ENCODE results near the gene DNAJC4.

The DNAJC4 gene

DNA sequence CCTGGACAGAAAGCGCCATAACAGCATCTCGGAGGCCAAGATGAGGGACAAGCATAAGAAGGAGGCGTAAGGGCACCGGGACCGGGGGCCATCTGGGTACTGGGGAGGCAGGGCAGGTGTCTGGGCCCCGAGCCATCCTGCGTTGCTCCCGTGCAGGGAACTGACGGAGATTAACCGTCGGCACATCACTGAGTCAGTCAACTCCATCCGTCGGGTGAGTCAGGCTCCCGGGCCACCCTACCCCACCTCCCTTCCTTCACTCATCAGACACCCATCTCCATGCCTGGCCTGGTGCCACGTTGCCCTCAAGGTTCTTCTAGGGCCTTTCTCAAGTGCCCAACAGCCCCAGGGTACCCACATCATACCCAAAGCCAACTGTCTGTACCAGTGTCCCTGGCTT, 36.0 kb downstream of the DNAJC4 start:
- H3K4me3 ChIP-seq (ENCODE audit: low read length), result no peak overlapping the region
- H3K9ac ChIP-seq (ENCODE audit: low read length), result no peak overlapping the region
- H3K9me3 ChIP-seq (ENCODE audit: control insufficient read depth, low read depth, low read length), result no peaks in the 10 kb centered on the region
- no peak overlapping the region for H3K27ac ChIP-seq (ENCODE audit: low read length)
- H3K4me1 ChIP-seq (ENCODE audit: control insufficient read depth, low read depth, low read length), result peaks cover 8% of the 10 kb centered on the region
- peaks cover 33% of the 10 kb centered on the region for H3K36me3 ChIP-seq (ENCODE audit: control insufficient read depth, low read depth, low read length)
- no peaks in the 10 kb centered on the region for H3K27me3 ChIP-seq (ENCODE audit: control insufficient read depth, insufficient read depth, low read length)

DNA sequence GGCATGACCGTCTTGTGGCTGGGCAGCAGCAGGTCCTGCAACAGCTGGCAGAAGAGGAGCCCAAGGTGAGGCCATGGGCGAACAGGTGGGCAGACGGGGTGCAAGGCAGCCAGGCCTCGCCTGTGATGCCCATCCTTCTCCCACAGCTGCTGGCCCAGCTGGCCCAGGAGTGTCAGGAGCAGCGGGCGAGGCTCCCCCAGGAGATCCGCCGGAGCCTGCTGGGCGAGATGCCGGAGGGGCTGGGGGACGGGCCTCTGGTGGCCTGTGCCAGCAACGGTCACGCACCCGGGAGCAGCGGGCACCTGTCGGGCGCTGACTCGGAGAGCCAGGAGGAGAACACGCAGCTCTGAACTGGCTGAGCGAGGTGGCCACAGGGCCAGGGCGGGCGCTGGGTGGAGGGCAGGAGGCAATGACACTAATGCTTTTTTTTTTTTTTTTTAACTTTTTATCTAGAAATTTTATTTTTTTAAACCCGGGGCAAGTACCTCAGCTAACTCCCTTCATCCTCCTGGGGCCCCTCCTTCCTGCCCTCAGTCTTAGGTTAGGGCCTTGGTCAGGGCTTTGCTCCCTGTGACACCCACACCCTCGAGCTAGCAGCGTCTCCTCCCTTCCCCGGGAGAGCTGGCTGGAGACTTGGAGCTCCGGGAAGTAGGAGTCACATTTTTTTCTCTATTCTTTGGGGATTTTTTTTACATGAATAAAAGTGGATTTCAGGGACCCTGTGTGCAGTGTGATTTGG, 37.0 kb downstream of the DNAJC4 start:
- no peak overlapping the region for H3K4me3 ChIP-seq (ENCODE audit: low read length)
- peaks cover 8% of the 10 kb centered on the region for H3K4me1 ChIP-seq (ENCODE audit: control insufficient read depth, low read depth, low read length)
- H3K27me3 ChIP-seq (ENCODE audit: control insufficient read depth, insufficient read depth, low read length), result no peaks in the 10 kb centered on the region
- H3K36me3 ChIP-seq (ENCODE audit: control insufficient read depth, low read depth, low read length), result peaks cover 26% of the 10 kb centered on the region
- no peak overlapping the region for H3K9ac ChIP-seq (ENCODE audit: low read length)
- no peak overlapping the region for H3K27ac ChIP-seq (ENCODE audit: low read length)
- H3K9me3 ChIP-seq (ENCODE audit: control insufficient read depth, low read depth, low read length), result no peaks in the 10 kb centered on the region

DNA sequence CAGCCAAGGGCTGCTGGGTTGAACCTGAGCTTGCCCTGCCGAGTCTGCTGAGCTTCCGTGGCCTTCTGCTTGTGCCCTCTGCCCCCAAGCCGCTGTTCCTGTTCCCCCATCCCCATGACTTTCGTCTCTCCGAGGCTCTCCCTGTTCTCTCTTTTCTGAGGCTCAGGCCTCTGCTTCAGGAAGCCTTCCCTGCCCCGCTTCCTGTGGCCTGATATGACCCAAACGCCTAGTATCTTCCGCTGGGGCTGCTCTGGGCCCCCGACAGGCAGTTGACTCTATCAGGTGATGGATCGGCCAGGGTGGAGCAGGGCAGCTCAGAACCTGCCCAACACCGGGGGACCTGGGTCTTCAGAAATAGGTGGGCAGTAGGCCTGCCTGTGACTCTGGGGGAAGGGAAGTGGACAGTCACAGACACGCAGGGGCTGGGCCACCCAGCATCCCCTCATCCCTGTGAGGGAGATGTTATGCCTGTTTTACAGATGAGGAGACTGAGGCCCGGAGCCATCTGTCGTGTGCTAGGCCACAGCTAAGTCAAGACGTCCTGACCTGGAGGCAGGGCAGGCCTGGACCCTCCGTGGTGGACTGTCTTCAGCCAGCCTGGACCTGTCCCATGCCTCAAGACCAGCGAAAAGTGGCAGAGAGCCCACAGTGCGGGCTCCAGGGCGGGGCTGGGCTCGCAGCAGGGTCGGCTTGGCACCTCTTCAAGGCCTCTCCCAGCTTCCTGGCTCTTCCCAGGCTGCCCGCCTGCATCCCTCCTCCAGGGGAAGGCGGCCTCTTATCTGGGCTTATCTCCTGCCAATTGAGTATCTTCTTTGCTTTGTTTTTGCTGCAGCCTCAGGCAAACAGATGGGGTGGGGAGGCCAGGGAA, 37.9 kb downstream of the DNAJC4 start:
- peaks cover 7% of the 10 kb centered on the region for H3K4me1 ChIP-seq (ENCODE audit: control insufficient read depth, low read depth, low read length)
- no peak overlapping the region for H3K27ac ChIP-seq (ENCODE audit: low read length)
- H3K36me3 ChIP-seq (ENCODE audit: control insufficient read depth, low read depth, low read length), result peaks cover 17% of the 10 kb centered on the region
- peak overlapping the region; percentile 76 for H3K4me3 ChIP-seq (ENCODE audit: low read length)
- H3K9me3 ChIP-seq (ENCODE audit: control insufficient read depth, low read depth, low read length), result no peaks in the 10 kb centered on the region
- H3K27me3 ChIP-seq (ENCODE audit: control insufficient read depth, insufficient read depth, low read length), result no peaks in the 10 kb centered on the region
- peak overlapping the region; percentile 69 for H3K9ac ChIP-seq (ENCODE audit: low read length)

DNA sequence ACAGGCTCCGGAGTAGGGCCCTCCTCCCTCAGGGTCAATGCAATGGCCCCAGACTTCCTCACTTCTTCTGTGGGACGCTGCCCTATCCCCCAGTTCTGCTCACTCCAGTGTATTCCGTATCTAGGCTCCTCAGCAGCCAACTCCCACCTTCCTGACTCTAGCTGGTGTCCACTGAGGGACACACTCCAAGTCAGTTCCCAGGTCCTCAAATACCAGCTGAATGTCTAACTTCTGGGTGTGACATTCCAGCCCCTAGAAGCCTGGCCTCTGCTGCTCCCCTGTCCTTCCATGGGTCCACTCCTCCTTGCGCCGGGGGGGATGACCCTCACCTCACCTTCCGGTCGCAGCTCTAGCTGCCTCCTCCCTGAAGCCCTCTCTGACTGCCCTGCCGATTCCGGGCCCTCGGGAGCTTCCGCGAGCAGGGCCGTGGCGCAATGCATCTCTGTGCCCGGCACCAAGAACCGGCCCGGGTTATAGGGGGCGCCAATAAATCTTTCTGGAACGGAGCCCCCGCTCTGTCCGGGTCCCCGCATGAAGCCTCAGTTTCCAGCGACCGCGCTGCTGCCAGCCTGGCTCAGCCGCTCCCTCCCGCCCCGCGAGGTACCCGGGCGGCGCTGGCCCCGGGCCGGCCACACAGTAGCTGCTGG, 38.7 kb downstream of the DNAJC4 start:
- peak overlapping the region; percentile 69 for H3K9ac ChIP-seq (ENCODE audit: low read length)
- H3K4me3 ChIP-seq (ENCODE audit: low read length), result peak overlapping the region; percentile 76
- peaks cover 15% of the 10 kb centered on the region for H3K36me3 ChIP-seq (ENCODE audit: control insufficient read depth, low read depth, low read length)
- peaks cover 6% of the 10 kb centered on the region for H3K4me1 ChIP-seq (ENCODE audit: control insufficient read depth, low read depth, low read length)
- no peaks in the 10 kb centered on the region for H3K27me3 ChIP-seq (ENCODE audit: control insufficient read depth, insufficient read depth, low read length)
- H3K9me3 ChIP-seq (ENCODE audit: control insufficient read depth, low read depth, low read length), result no peaks in the 10 kb centered on the region
- H3K27ac ChIP-seq (ENCODE audit: low read length), result no peak overlapping the region

DNA sequence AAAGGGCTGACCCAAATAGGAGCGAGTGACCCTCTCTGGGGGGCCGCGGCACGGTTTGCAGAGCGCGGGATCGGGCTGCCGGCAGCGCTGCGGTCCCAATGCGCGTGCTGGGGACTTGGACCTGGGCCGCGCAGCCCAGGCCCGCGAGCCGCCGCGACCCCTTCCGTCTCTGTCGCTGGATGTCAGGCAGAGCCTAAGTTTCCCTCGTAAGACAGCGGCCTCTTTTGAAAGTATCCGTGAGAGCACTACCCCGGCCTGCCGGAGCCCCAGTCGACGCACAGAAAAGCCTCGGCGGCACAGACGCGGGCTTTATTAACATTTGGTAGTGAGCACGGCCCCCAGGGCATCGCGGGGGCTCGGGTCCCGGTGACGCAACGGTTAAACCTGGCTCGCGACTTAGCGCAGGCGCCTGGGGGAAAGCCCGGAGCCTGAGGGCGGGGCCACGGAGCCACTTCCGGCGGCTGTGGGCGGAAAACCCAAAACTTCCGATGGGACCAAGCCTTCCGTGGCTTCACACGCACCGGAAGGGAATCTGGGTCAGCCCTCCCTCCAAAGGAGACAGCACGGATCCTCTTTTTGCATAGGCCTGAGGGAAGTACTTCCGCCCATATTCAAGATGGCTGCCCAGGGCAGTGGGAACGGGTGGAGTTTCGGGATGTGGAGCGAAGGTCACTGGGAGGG, 39.3 kb downstream of the DNAJC4 start:
- Histone ChIP-seq H3K9ac (ENCODE audit: low read length) (peak overlapping the region; percentile 69), H3K36me3 (ENCODE audit: control insufficient read depth, low read depth, low read length) (peaks cover 13% of the 10 kb centered on the region), H3K27ac (ENCODE audit: low read length) (peak overlapping the region; percentile 53), H3K27me3 (ENCODE audit: control insufficient read depth, insufficient read depth, low read length) (no peaks in the 10 kb centered on the region), H3K9me3 (ENCODE audit: control insufficient read depth, low read depth, low read length) (no peaks in the 10 kb centered on the region), H3K4me1 (ENCODE audit: control insufficient read depth, low read depth, low read length) (peaks cover 6% of the 10 kb centered on the region), H3K4me3 (ENCODE audit: low read length) (peak overlapping the region; percentile 76)

DNA sequence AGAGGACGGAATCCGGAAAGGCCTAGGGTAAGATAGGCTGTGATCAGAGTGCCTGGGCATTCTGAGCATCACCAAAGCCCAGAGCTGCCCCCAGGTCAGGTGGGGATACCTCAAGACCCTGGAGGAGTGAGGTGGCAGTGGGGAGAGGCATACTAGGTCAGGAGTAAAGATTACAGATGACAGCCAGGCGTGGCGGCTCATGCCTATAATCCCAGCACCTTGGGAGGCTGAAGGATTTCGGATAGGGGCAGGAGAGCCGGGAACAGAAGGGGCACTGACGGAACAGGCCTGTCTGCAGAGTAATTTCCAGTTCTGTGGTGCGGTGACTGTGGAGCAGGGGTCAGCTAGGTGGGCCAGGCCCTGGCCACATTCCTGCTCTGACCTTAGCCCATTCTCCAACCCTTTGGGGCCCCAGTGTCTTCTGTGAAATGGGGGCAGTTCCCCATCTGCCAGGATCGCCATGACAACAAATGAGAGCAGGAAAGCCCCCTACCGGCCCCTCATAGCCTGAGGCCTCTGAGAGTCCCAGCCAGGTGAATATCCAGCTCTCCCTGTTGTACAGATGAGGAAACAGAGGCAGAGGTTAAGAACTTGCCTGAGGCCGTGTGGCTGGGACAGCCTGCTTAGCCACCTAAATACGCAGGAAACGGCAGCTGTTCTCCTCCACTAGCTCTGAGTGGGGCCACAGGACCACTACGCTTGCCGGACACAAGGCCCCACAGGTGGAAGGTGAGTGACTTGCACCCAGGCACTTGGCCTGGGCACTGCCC, 44.9 kb downstream of the DNAJC4 start:
- Histone ChIP-seq H3K27ac (ENCODE audit: low read length) (no peak overlapping the region), H3K4me1 (ENCODE audit: control insufficient read depth, low read depth, low read length) (no peaks in the 10 kb centered on the region), H3K9ac (ENCODE audit: low read length) (no peak overlapping the region), H3K4me3 (ENCODE audit: low read length) (no peak overlapping the region), H3K9me3 (ENCODE audit: control insufficient read depth, low read depth, low read length) (no peaks in the 10 kb centered on the region), H3K27me3 (ENCODE audit: control insufficient read depth, insufficient read depth, low read length) (no peaks in the 10 kb centered on the region), H3K36me3 (ENCODE audit: control insufficient read depth, low read depth, low read length) (peaks cover 3% of the 10 kb centered on the region)

DNA sequence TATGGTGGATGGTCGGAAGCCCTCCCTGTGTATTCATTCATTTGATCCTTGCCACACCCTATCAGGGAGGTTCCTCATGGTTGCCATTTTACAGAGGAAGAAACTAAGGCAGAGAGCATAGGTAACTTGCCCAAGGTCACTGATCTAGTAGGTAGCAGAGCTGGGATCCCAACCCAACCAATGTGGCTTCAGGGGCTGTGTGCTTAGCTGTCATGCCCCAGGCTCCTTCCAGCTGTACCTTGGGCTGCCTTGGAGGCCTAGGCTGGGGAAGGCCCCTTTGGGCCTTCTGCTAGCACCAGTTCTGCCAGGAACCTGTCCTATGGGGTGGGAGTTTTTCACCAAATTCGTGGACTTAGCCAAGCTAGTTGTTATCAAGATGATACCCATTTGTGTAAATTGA, 45.5 kb downstream of the DNAJC4 start:
- Histone ChIP-seq H3K9me3 (ENCODE audit: control insufficient read depth, low read depth, low read length) (no peaks in the 10 kb centered on the region), H3K36me3 (ENCODE audit: control insufficient read depth, low read depth, low read length) (peaks cover 3% of the 10 kb centered on the region), H3K27ac (ENCODE audit: low read length) (no peak overlapping the region), H3K27me3 (ENCODE audit: control insufficient read depth, insufficient read depth, low read length) (no peaks in the 10 kb centered on the region), H3K4me3 (ENCODE audit: low read length) (no peak overlapping the region), H3K9ac (ENCODE audit: low read length) (no peak overlapping the region), H3K4me1 (ENCODE audit: control insufficient read depth, low read depth, low read length) (no peaks in the 10 kb centered on the region)

DNA sequence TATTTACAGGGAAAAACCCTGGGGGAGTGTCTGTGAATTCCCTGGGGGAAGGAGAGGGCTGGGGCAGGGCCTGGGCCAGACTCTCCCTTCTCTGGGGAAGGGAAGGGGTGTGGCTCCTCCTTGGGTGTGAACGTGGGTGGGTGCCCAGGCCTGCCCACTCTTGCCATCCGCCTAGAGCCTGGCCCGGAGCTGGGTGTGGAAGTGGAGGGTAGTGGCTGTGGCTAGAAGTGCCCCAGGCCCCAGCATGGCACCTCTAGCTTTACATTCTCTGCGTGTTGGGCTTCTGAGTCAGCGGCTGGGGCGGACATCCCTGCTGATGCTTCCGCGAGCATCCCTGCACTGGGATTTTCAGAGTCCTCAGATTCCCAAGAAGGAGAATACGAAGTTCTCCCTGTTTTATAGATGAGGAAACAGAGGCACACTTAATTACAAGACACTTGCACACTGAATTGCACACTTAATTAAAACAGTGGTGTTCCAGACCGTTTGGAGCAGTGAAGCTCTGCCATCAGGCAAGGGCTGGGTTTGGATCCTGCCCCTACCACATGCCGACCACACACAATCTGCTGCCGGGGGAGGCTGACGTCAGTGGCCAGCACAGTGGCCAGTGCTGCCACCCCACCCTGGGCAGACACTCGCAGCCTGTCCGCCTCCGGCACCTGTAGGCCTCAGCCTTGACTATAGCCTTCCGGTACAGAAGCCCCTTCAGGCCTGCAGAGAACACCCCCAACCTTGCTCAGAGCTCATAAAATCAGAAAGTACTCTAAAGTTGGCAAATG, 46.5 kb downstream of the DNAJC4 start:
- peaks cover 3% of the 10 kb centered on the region for H3K36me3 ChIP-seq (ENCODE audit: control insufficient read depth, low read depth, low read length)
- no peaks in the 10 kb centered on the region for H3K4me1 ChIP-seq (ENCODE audit: control insufficient read depth, low read depth, low read length)
- no peak overlapping the region for H3K4me3 ChIP-seq (ENCODE audit: low read length)
- H3K9ac ChIP-seq (ENCODE audit: low read length), result no peak overlapping the region
- H3K9me3 ChIP-seq (ENCODE audit: control insufficient read depth, low read depth, low read length), result no peaks in the 10 kb centered on the region
- no peaks in the 10 kb centered on the region for H3K27me3 ChIP-seq (ENCODE audit: control insufficient read depth, insufficient read depth, low read length)
- no peak overlapping the region for H3K27ac ChIP-seq (ENCODE audit: low read length)

DNA sequence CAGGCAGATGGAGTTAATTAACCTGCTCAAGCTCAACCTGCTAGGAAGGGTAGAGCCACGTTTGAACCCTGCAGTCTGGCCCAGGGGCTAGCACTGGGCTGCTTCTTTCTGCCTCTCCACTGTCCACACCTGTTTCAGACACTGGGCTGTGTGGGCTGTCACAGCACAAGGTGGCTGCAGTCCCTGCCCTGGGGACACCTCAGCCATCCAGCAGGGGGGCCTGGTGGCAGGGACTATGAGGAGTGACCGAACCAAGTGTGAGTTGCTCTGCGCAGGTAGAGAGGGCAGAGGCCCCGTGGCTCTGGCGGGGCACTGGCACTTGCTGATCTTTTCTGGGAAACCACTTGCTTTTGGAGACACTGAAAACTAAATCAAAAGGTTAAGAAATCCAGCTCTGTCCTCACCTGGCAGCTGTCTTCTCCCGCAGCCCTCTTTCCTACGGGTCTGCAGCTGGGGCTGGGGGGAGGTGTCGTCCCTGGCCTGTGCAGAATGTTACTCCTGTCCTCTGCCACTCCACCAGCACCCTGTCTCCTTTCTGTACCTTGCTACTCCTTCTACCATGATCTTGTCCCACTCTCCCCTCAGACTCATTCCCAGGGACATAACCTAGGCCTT, 48.3 kb downstream of the DNAJC4 start:
- Histone ChIP-seq H3K36me3 (ENCODE audit: control insufficient read depth, low read depth, low read length) (peaks cover 3% of the 10 kb centered on the region), H3K9ac (ENCODE audit: low read length) (no peak overlapping the region), H3K9me3 (ENCODE audit: control insufficient read depth, low read depth, low read length) (no peaks in the 10 kb centered on the region), H3K27ac (ENCODE audit: low read length) (no peak overlapping the region), H3K4me1 (ENCODE audit: control insufficient read depth, low read depth, low read length) (no peaks in the 10 kb centered on the region), H3K4me3 (ENCODE audit: low read length) (no peak overlapping the region), H3K27me3 (ENCODE audit: control insufficient read depth, insufficient read depth, low read length) (no peaks in the 10 kb centered on the region)
